ENCODE data around the gene RADIL.
"Not testable (repeated sequence)": the region's sequence is repeated elsewhere in the genome, so short reads cannot be mapped to it uniquely, and the experiment has no call there.

The RADIL gene

GRCh38 chr7:4805984-4806300 lies 77.6 kb downstream of the RADIL start:
- Histone ChIP-seq H3K9ac (ENCODE audit: low read depth, low read length) (no peak overlapping the region), H3K9me3 (ENCODE audit: control insufficient read depth, insufficient read depth, low read length) (no peaks in the 10 kb centered on the region), H3K36me3 (ENCODE audit: insufficient read depth, low read length) (no peaks in the 10 kb centered on the region), H3K4me1 (ENCODE audit: insufficient read depth, low read length) (no peaks in the 10 kb centered on the region)

- Histone ChIP-seq H3K36me3 (ENCODE audit: insufficient read depth, low read length) (no peaks in the 10 kb centered on the region), H3K4me1 (ENCODE audit: insufficient read depth, low read length) (no peaks in the 10 kb centered on the region), H3K9ac (ENCODE audit: low read depth, low read length) (no peak overlapping the region), H3K9me3 (ENCODE audit: control insufficient read depth, insufficient read depth, low read length) (no peaks in the 10 kb centered on the region)
These were observed 78.2 kb downstream of the RADIL start for GRCh38 chr7:4805110-4805983.

GRCh38 chr7:4803397-4804241 lies 79.9 kb downstream of the RADIL start:
- H3K4me1 ChIP-seq (ENCODE audit: insufficient read depth, low read length): no peaks in the 10 kb centered on the region
- H3K9me3 ChIP-seq (ENCODE audit: control insufficient read depth, insufficient read depth, low read length): no peaks in the 10 kb centered on the region
- H3K9ac ChIP-seq (ENCODE audit: low read depth, low read length): no peak overlapping the region
- no peaks in the 10 kb centered on the region for H3K36me3 ChIP-seq (ENCODE audit: insufficient read depth, low read length)

GRCh38 chr7:4802577-4802976 lies 80.9 kb downstream of the RADIL start:
- not testable (repeated sequence) for H3K36me3 ChIP-seq (ENCODE audit: insufficient read depth, low read length); H3K9me3 ChIP-seq (ENCODE audit: control insufficient read depth, insufficient read depth, low read length); H3K9ac ChIP-seq (ENCODE audit: low read depth, low read length); H3K4me1 ChIP-seq (ENCODE audit: insufficient read depth, low read length)

- Histone ChIP-seq H3K36me3 (ENCODE audit: insufficient read depth, low read length) (no peaks in the 10 kb centered on the region), H3K9ac (ENCODE audit: low read depth, low read length) (no peak overlapping the region), H3K4me1 (ENCODE audit: insufficient read depth, low read length) (no peaks in the 10 kb centered on the region), H3K9me3 (ENCODE audit: control insufficient read depth, insufficient read depth, low read length) (no peaks in the 10 kb centered on the region)
These were observed 81.7 kb downstream of the RADIL start for GRCh38 chr7:4801839-4802231.

- Histone ChIP-seq H3K36me3 (ENCODE audit: insufficient read depth, low read length) (no peaks in the 10 kb centered on the region; the same call in 1 of the 2 replicates), H3K4me1 (ENCODE audit: insufficient read depth, low read length) (no peaks in the 10 kb centered on the region), H3K9ac (ENCODE audit: low read depth, low read length) (no peak overlapping the region)
These were observed 82.3 kb downstream of the RADIL start for GRCh38 chr7:4800926-4801838.

GRCh38 chr7:4800487-4800886 lies 83.0 kb downstream of the RADIL start:
- Histone ChIP-seq H3K9ac (ENCODE audit: low read depth, low read length) (no peak overlapping the region), H3K36me3 (ENCODE audit: insufficient read depth, low read length) (no peaks in the 10 kb centered on the region; the same call in 1 of the 2 replicates), H3K9me3 (ENCODE audit: control insufficient read depth, insufficient read depth, low read length) (no peaks in the 10 kb centered on the region), H3K4me1 (ENCODE audit: insufficient read depth, low read length) (no peaks in the 10 kb centered on the region)

More at GRCh38 chr7:4800926-4801838, 82.3 kb downstream of the RADIL start:
- H3K9me3 ChIP-seq (ENCODE audit: control insufficient read depth, insufficient read depth, low read length): no peaks in the 10 kb centered on the region

- H3K36me3 ChIP-seq (ENCODE audit: insufficient read depth, low read length): no peaks in the 10 kb centered on the region; the same call in 1 of the 2 replicates
- no peaks in the 10 kb centered on the region for H3K9me3 ChIP-seq (ENCODE audit: control insufficient read depth, insufficient read depth, low read length)
- no peaks in the 10 kb centered on the region; the same call in 1 of the 2 replicates for H3K4me1 ChIP-seq (ENCODE audit: insufficient read depth, low read length)
- no peak overlapping the region for H3K9ac ChIP-seq (ENCODE audit: low read depth, low read length)
These were observed 83.8 kb downstream of the RADIL start for GRCh38 chr7:4799508-4800268.

GRCh38 chr7:4798706-4799235 lies 84.7 kb downstream of the RADIL start:
- H3K9ac ChIP-seq (ENCODE audit: low read depth, low read length): no peak overlapping the region
- no peaks in the 10 kb centered on the region for H3K9me3 ChIP-seq (ENCODE audit: control insufficient read depth, insufficient read depth, low read length)
- H3K36me3 ChIP-seq (ENCODE audit: insufficient read depth, low read length): no peaks in the 10 kb centered on the region; the same call in 1 of the 2 replicates
- H3K4me1 ChIP-seq (ENCODE audit: insufficient read depth, low read length): no peaks in the 10 kb centered on the region; the same call in 1 of the 2 replicates

- no peaks in the 10 kb centered on the region for H3K9me3 ChIP-seq (ENCODE audit: control insufficient read depth, insufficient read depth, low read length)
- no peaks in the 10 kb centered on the region; the same call in 1 of the 2 replicates for H3K4me1 ChIP-seq (ENCODE audit: insufficient read depth, low read length)
- H3K36me3 ChIP-seq (ENCODE audit: insufficient read depth, low read length): no peaks in the 10 kb centered on the region; the same call in 1 of the 2 replicates
- no peak overlapping the region for H3K9ac ChIP-seq (ENCODE audit: low read depth, low read length)
These were observed 85.4 kb downstream of the RADIL start for GRCh38 chr7:4797858-4798705.

GRCh38 chr7:4796453-4796852 lies 87.1 kb downstream of the RADIL start:
- Histone ChIP-seq H3K4me1 (ENCODE audit: insufficient read depth, low read length) (no peaks in the 10 kb centered on the region; the same call in 1 of the 2 replicates), H3K9ac (ENCODE audit: low read depth, low read length) (no peak overlapping the region), H3K9me3 (ENCODE audit: control insufficient read depth, insufficient read depth, low read length) (no peaks in the 10 kb centered on the region), H3K36me3 (ENCODE audit: insufficient read depth, low read length) (no peaks in the 10 kb centered on the region; the same call in 1 of the 2 replicates)

GRCh38 chr7:4794591-4795350 lies 88.7 kb downstream of the RADIL start:
- no peaks in the 10 kb centered on the region; the same call in 1 of the 2 replicates for H3K4me1 ChIP-seq (ENCODE audit: insufficient read depth, low read length)
- H3K9ac ChIP-seq (ENCODE audit: low read depth, low read length): no peak overlapping the region

More at GRCh38 chr7:4794591-4795350, 88.7 kb downstream of the RADIL start:
- Histone ChIP-seq H3K36me3 (ENCODE audit: insufficient read depth, low read length) (no peaks in the 10 kb centered on the region; the same call in 1 of the 2 replicates), H3K9me3 (ENCODE audit: control insufficient read depth, insufficient read depth, low read length) (no peaks in the 10 kb centered on the region)
